GM19463 (cell line): Measurements from ENCODE around the gene CHST6.
"Not testable (repeated sequence)": the region's sequence is repeated elsewhere in the genome, so short reads cannot be mapped to it uniquely, and the experiment has no call there.

Source experiments
- ATAC-seq: cut with Tn5 transposase; IDR thresholded peaks from one replicate; pipeline ENCODE4 v1.9.1; 2021; ENCODE audit warnings: mild to moderate bottlenecking, moderate library complexity; ENCODE audit not compliant: unreplicated experiment

CHST6 gene

GRCh38 chr16:75452464-75453190, 42.6 kb downstream of the CHST6 start:
- ATAC-seq: no peak

GRCh38 chr16:75446416-75446815, 48.8 kb downstream of the CHST6 start:
- ATAC-seq: no peak

GRCh38 chr16:75445298-75445697, 49.9 kb downstream of the CHST6 start:
- ATAC-seq: no peak

GRCh38 chr16:75443298-75443697, 51.9 kb downstream of the CHST6 start:
- no peak for ATAC-seq

DNA sequence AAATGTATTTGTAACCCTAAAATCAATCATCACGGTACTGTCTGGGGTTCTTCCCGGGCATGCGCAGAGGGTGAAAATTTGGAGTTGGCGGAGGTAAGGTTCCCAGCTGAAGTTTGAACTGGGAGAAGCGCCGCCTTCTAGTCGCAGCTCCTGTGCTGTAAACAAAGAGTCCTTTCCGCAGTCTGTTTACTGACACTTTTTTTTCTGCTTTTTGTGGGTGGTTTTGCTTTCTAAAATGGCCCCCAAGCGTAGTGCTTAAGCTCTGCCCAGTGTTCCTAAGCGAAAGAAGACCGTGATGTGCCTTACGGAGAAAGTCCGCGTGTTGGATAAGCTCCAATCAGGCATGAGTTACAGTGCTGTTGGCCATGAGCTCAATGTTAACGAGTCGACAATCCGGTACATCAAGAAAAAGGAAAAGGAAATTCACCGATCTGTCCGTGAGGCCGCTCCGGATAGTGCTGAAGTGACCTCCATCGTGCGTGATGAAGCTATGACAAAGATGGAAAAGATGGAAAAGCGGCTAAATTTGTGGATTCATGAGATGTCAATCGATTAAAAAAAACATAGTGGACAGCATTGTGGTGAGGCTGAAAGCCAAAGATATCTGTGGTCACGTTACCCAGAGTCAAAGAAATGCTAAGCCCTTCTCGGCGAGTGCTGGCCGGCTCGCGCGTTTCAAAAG, 61.4 kb downstream of the CHST6 start:
- peak; percentile 60 for ATAC-seq

GRCh38 chr16:75432828-75433731, 62.2 kb downstream of the CHST6 start, which contains the start of gene CFDP1:
Gene CFDP1, minus strand, starts transcription at chr16:75433503. Its CDS starts 151 bp downstream, at chr16:75433352.
- peak; percentile 90 for ATAC-seq

DNA sequence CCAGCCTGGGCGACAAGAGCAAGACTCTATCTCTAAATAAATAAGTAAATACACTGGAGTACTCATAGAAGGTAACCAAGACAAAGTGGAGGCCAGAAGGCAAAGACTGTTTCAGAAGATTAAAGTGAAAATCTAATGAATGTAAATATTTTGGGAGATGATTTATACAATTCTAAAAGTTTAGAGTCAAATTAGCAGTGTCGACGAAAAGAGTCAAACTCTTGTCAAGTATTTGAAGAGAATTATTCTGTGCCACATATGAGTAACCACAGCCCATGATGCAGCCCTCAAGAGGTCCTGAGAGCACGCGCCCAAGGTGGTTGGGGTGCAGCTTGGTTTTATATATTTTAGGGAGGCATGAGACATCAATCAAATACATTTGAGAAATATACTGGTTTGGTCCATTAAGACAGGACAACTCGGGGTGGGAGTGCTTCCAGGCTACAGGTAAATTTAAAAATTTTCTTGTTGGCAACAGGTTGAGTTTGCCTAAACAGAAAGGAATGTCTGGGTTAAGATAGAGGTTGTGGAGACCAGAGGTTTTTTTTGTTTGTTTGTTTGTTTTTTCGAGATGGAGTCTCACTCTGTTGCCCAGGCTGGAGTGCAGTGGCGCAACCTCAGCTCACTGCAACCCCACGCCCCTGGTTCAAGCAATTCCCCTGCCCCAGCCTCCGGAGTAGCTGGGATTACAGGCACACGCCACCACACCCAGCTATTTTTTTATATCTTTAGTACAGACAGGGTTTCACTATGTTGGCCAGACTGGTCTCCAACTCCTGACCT, 65.4 kb downstream of the CHST6 start:
- no peak for ATAC-seq

GRCh38 chr16:75426524-75426923, 68.7 kb downstream of the CHST6 start:
- ATAC-seq: not testable (repeated sequence)

DNA sequence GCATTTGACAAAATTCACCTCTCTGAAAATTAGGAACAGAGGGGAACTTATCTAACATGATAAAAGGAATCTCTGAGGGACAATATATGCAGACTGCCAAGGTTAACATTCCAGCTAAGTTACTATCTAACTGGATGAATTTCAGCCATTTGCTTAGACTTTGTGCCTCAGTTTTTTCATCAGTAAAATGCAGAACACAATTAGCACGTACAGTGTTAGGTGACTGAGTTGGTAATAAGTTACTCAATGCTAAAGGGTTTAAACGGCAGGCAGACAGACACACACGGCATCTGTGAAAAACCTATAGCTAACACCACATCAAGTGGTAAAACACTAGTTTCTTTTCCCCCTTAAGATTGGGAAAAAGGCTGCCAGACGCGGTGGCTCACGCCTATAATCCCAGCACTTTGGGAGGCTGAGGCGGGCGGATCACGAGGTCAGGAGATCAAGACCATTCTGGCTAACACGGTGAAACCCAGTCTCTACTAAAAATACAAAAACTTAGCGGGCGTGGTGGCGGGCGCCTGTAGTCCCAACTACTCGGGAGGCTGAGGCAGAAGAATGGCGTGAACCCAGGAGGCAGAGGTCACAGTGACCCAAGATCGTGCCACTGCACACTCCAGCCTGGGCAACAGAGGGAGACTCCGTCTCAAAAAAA, 71.0 kb downstream of the CHST6 start:
- not testable (repeated sequence) for ATAC-seq

GRCh38 chr16:75423723-75424104, 71.5 kb downstream of the CHST6 start:
- no peak for ATAC-seq
